ENCODE results near the gene STEAP4. TPM values are rescaled to one million over a fixed set of nuclear protein-coding genes. Genes with fewer than 3 reads are reported as not detected.
"Not testable (repeated sequence)": the region's sequence is repeated elsewhere in the genome, so short reads cannot be mapped to it uniquely, and the experiment has no call there.

Gene STEAP4
- total RNA-seq, 1 donor from 2014 or later, result 15.7 TPM

DNA sequence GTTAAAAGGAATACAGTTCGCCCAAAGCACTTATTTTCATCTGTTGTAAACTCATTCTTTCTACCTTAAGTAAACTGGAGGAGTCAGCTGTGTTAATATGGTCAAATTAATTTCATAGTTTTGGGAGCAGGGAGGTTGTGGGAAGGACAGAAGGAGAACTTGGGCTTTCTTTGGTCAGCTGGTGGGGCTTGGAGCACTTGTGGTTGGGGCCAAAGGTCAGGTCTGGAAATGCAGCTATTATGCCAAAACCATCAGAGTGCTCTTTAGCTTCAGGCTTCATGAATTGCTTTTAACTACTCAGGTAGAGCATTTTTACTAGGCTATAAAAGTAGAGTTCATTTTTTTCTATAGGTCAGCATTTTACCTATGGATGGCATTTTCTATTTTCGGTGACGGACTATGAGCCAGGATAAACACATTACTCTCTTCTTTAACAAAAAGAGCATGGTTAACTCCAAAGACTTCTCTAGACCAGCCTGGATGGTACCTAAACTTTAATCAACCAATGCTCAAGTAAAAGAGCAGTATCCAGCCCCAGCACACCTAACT lies 30.0 kb downstream of the STEAP4 start:
- H3K4me1 ChIP-seq, result peaks cover 4% of the 10 kb centered on the region
- no peaks in the 10 kb centered on the region for H3K27me3 ChIP-seq (ENCODE audit: low read depth)
- no peak overlapping the region for H3K4me3 ChIP-seq
- no peaks in the 10 kb centered on the region for H3K9me3 ChIP-seq (replicated peaks)
- DNase-seq, result no peak
- no peak overlapping the region for H3K27ac ChIP-seq (replicated peaks)
- no peaks in the 10 kb centered on the region for H3K36me3 ChIP-seq
- intact Hi-C loops (cut with micrococcal nuclease), result no loop called here
- TF ChIP-seq, protein P1, sequence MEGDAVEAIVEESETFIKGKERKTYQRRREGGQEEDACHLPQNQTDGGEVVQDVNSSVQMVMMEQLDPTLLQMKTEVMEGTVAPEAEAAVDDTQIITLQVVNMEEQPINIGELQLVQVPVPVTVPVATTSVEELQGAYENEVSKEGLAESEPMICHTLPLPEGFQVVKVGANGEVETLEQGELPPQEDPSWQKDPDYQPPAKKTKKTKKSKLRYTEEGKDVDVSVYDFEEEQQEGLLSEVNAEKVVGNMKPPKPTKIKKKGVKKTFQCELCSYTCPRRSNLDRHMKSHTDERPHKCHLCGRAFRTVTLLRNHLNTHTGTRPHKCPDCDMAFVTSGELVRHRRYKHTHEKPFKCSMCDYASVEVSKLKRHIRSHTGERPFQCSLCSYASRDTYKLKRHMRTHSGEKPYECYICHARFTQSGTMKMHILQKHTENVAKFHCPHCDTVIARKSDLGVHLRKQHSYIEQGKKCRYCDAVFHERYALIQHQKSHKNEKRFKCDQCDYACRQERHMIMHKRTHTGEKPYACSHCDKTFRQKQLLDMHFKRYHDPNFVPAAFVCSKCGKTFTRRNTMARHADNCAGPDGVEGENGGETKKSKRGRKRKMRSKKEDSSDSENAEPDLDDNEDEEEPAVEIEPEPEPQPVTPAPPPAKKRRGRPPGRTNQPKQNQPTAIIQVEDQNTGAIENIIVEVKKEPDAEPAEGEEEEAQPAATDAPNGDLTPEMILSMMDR (IDR thresholded peaks at IDR 0.05; ENCODE audit: borderline replicate concordance), result no peak

DNA sequence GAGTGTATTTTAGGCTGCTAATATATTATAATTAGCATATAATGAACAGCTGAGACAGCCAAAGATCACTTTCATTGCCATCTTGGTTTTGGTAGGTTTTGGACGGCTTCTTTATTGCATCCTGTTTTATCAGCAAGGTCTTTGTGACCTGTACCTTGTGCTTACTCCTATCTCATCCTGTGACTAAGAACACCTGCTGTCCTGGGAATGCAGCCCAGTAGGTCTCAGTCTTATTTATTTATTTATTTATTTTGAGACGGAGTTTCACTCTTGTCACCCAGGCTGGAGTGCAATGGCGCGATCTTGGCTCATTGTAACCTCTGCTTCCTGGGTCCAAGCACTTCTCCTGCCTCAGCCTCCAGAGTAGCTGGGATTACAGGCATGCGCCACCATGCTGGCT lies 31.8 kb downstream of the STEAP4 start:
- intact Hi-C loops (cut with micrococcal nuclease); H3K27me3 ChIP-seq (ENCODE audit: low read depth); H3K36me3 ChIP-seq; H3K9me3 ChIP-seq (replicated peaks); DNase-seq; H3K4me1 ChIP-seq; H3K27ac ChIP-seq (replicated peaks); H3K4me3 ChIP-seq: not testable (repeated sequence)

DNA sequence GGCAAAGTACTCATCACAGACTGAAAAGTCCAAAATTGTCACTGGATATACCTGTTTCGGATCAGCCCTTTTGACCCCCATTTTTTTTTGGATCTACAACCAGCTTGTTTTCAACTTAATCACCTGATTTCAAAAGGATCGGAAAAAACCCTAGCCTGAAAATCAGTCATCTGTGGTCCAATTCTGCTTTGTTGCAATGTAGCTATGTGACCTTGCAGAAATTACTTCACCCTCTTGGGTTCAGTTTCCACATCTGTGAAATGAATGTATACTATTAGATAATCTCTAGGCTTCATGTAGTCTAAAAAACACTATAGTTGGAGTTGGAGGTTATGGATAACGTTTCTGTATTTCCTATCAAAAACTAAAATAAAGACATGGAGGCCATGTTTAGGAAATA lies 37.1 kb downstream of the STEAP4 start:
- TF ChIP-seq, protein P1 (IDR thresholded peaks at IDR 0.05; ENCODE audit: borderline replicate concordance), result no peak
- Histone ChIP-seq H3K27ac (replicated peaks) (no peak overlapping the region), H3K36me3 (no peaks in the 10 kb centered on the region), H3K9me3 (replicated peaks) (no peaks in the 10 kb centered on the region), H3K27me3 (ENCODE audit: low read depth) (no peaks in the 10 kb centered on the region), H3K4me1 (peaks cover 6% of the 10 kb centered on the region), H3K4me3 (no peak overlapping the region)
- intact Hi-C loops (cut with micrococcal nuclease), result no loop called here
- no peak for DNase-seq

DNA sequence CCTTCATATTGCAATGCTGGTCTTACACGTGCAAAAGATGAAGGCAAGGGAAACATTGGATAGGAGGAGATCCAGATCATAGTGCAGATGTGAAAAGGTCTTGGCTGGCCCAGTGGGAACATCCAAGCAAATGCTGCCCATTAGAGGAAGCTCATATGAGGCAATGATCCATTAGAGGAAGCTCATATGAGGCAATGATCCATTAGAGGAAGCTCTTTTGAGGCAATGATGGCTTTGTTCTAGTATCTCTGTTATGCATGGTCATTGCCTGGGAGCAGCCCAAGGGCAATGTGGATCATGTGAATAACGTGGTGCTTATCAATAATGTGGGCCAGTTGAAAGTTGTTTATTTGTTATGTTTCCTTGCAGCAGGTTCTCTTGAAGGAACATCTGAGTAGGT lies 37.8 kb downstream of the STEAP4 start:
- Histone ChIP-seq H3K27me3 (ENCODE audit: low read depth) (no peaks in the 10 kb centered on the region), H3K27ac (replicated peaks) (no peak overlapping the region), H3K9me3 (replicated peaks) (no peaks in the 10 kb centered on the region), H3K4me1 (peaks cover 5% of the 10 kb centered on the region), H3K36me3 (no peaks in the 10 kb centered on the region), H3K4me3 (no peak overlapping the region)
- TF ChIP-seq, protein P1 (IDR thresholded peaks at IDR 0.05; ENCODE audit: borderline replicate concordance), result no peak
- DNase-seq, result no peak
- intact Hi-C loops (cut with micrococcal nuclease), result no loop called here

DNA sequence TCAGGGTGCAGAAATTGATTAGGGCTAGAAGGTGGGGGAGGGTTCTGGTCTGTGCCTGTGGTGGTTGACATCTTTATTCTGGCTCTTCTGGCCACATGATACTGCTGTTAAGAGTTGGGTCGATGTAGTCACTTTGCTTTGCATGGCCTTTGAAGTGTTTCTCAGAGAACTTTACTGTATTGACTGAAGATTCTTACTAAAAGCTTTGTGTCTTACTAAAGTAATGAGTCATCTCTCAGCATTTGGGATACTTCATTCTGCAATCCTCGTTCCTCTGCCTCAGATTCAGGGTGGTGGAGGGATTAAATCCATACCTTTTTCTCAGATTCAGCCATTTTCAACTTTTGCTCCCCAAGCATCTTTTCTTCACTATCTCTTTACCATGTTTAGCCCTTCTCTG lies 38.6 kb downstream of the STEAP4 start:
- Histone ChIP-seq H3K9me3 (replicated peaks) (no peaks in the 10 kb centered on the region), H3K27ac (replicated peaks) (no peak overlapping the region)

DNA sequence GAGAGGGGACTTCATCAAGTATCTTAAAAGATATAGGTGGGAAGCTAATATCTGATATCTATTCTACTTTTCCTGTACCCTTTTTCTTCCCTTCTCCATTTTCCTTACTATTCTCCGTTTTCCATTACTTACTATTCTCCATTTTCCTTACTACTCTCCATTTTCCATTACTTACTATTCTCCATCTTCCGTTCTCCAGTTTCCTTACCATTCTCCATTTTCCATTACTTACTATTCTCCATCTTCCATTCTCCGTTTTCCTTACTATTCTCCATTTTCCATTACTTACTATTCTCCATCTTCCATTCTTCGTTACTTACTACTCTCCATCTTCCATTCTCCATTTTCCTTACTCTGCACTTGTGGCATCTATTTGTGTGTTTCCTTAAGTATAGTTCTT lies 39.3 kb downstream of the STEAP4 start:
- H3K27me3 ChIP-seq (ENCODE audit: low read depth), result no peaks in the 10 kb centered on the region
- intact Hi-C loops (cut with micrococcal nuclease), result no loop called here
- no peak overlapping the region for H3K27ac ChIP-seq (replicated peaks)
- H3K9me3 ChIP-seq (replicated peaks), result no peaks in the 10 kb centered on the region
- no peaks in the 10 kb centered on the region for H3K36me3 ChIP-seq
- TF ChIP-seq, protein P1 (IDR thresholded peaks at IDR 0.05; ENCODE audit: borderline replicate concordance), result no peak
- peaks cover 5% of the 10 kb centered on the region for H3K4me1 ChIP-seq
- no peak overlapping the region for H3K4me3 ChIP-seq
- no peak for DNase-seq

More for the DNA sequence above, 38.6 kb downstream of the STEAP4 start:
- peaks cover 5% of the 10 kb centered on the region for H3K4me1 ChIP-seq
- no peak for DNase-seq
- TF ChIP-seq, protein P1 (IDR thresholded peaks at IDR 0.05; ENCODE audit: borderline replicate concordance), result no peak
- no peaks in the 10 kb centered on the region for H3K27me3 ChIP-seq (ENCODE audit: low read depth)
- intact Hi-C loops (cut with micrococcal nuclease), result no loop called here
- no peaks in the 10 kb centered on the region for H3K36me3 ChIP-seq
- no peak overlapping the region for H3K4me3 ChIP-seq

GRCh38 chr7:88264987-88265386 lies 41.7 kb downstream of the STEAP4 start:
- H3K4me1 ChIP-seq; H3K27me3 ChIP-seq (ENCODE audit: low read depth); H3K36me3 ChIP-seq; H3K4me3 ChIP-seq; H3K9me3 ChIP-seq (replicated peaks); intact Hi-C loops (cut with micrococcal nuclease); H3K27ac ChIP-seq (replicated peaks); DNase-seq: not testable (repeated sequence)
